ENCODE measurements around the gene HIVEP1.

- TF ChIP-seq FOXM1 (IDR thresholded peaks at IDR 0.05; ENCODE audit: low read depth) (no peak), SIN3A (IDR thresholded peaks at IDR 0.05; ENCODE audit: borderline replicate concordance, low read depth, low read length) (no peak), JUND (IDR thresholded peaks at IDR 0.05) (no peak), TEAD4 (IDR thresholded peaks at IDR 0.05; ENCODE audit: borderline replicate concordance, insufficient read depth) (no peak), POLR2AphosphoS5 (IDR thresholded peaks at IDR 0.05; ENCODE audit: low read depth, low read length) (no peak), NFIC (IDR thresholded peaks at IDR 0.05; ENCODE audit: borderline replicate concordance) (no peak), TAF1 (IDR thresholded peaks at IDR 0.05; ENCODE audit: borderline replicate concordance, low read depth, low read length) (no peak), SMC3 (IDR thresholded peaks at IDR 0.05; ENCODE audit: low read depth, low read length) (no peak)
- TF ChIP-seq, protein P1, sequence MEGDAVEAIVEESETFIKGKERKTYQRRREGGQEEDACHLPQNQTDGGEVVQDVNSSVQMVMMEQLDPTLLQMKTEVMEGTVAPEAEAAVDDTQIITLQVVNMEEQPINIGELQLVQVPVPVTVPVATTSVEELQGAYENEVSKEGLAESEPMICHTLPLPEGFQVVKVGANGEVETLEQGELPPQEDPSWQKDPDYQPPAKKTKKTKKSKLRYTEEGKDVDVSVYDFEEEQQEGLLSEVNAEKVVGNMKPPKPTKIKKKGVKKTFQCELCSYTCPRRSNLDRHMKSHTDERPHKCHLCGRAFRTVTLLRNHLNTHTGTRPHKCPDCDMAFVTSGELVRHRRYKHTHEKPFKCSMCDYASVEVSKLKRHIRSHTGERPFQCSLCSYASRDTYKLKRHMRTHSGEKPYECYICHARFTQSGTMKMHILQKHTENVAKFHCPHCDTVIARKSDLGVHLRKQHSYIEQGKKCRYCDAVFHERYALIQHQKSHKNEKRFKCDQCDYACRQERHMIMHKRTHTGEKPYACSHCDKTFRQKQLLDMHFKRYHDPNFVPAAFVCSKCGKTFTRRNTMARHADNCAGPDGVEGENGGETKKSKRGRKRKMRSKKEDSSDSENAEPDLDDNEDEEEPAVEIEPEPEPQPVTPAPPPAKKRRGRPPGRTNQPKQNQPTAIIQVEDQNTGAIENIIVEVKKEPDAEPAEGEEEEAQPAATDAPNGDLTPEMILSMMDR (IDR thresholded peaks at IDR 0.05) = no peak
- TF ChIP-seq, protein P2, sequence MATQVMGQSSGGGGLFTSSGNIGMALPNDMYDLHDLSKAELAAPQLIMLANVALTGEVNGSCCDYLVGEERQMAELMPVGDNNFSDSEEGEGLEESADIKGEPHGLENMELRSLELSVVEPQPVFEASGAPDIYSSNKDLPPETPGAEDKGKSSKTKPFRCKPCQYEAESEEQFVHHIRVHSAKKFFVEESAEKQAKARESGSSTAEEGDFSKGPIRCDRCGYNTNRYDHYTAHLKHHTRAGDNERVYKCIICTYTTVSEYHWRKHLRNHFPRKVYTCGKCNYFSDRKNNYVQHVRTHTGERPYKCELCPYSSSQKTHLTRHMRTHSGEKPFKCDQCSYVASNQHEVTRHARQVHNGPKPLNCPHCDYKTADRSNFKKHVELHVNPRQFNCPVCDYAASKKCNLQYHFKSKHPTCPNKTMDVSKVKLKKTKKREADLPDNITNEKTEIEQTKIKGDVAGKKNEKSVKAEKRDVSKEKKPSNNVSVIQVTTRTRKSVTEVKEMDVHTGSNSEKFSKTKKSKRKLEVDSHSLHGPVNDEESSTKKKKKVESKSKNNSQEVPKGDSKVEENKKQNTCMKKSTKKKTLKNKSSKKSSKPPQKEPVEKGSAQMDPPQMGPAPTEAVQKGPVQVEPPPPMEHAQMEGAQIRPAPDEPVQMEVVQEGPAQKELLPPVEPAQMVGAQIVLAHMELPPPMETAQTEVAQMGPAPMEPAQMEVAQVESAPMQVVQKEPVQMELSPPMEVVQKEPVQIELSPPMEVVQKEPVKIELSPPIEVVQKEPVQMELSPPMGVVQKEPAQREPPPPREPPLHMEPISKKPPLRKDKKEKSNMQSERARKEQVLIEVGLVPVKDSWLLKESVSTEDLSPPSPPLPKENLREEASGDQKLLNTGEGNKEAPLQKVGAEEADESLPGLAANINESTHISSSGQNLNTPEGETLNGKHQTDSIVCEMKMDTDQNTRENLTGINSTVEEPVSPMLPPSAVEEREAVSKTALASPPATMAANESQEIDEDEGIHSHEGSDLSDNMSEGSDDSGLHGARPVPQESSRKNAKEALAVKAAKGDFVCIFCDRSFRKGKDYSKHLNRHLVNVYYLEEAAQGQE (IDR thresholded peaks at IDR 0.05; ENCODE audit: low read depth, low read length) = no peak
Measured at GRCh38 chr6:12208673-12209072, 196.6 kb downstream of the HIVEP1 start.

Data from SK-N-SH (cell line).